ENCODE measurements around the gene CSMD2.

CSMD2 gene

GRCh38 chr1:33586106-33586505, 578.9 kb downstream of the CSMD2 start:
- TF ChIP-seq EZH2 (IDR thresholded peaks at IDR 0.05; ENCODE audit: borderline replicate concordance, low read depth, low read length, severe bottlenecking) = no peak
- no peak for TF ChIP-seq CTCF (IDR thresholded peaks at IDR 0.05; ENCODE audit: borderline replicate concordance, extremely low read depth, low read length, poor library complexity, severe bottlenecking)
- Histone ChIP-seq H3K4me1 (ENCODE audit: insufficient read depth, low read length) (no peaks in the 10 kb centered on the region), H3K36me3 (ENCODE audit: insufficient read depth, low read length) (no peaks in the 10 kb centered on the region), H3K27me3 (ENCODE audit: insufficient read depth, low read length, poor library complexity) (peaks cover 9% of the 10 kb centered on the region), H3K4me2 (ENCODE audit: insufficient read depth, low read length) (no peak overlapping the region), H3K27ac (ENCODE audit: low read length) (no peak overlapping the region), H3K9ac (ENCODE audit: low read depth, low read length) (no peak overlapping the region), H3K4me3 (ENCODE audit: low read depth in 1 of 2, low read length in 2 of 2) (no peak overlapping the region), H2AFZ (ENCODE audit: low read depth, low read length) (no peak overlapping the region), H3K9me3 (ENCODE audit: insufficient read depth, low read length, severe bottlenecking) (no peaks in the 10 kb centered on the region), H3K79me2 (ENCODE audit: insufficient read depth, low read length) (no peaks in the 10 kb centered on the region), H4K20me1 (ENCODE audit: insufficient read depth, low read length) (no peaks in the 10 kb centered on the region; the same call in 1 of the 2 replicates)
- DNase-seq = no peak
- no peak for ATAC-seq (ENCODE audit: insufficient read depth, low read depth)

GRCh38 chr1:33583567-33583966, 581.5 kb downstream of the CSMD2 start:
- no peak overlapping the region for H3K27ac ChIP-seq (ENCODE audit: low read length)
- no peaks in the 10 kb centered on the region for H3K79me2 ChIP-seq (ENCODE audit: insufficient read depth, low read length)
- H2AFZ ChIP-seq (ENCODE audit: low read depth, low read length) = no peak overlapping the region
- no peak overlapping the region for H3K4me3 ChIP-seq (ENCODE audit: low read depth in 1 of 2, low read length in 2 of 2)
- no peak for DNase-seq
- H4K20me1 ChIP-seq (ENCODE audit: insufficient read depth, low read length) = no peaks in the 10 kb centered on the region; the same call in 1 of the 2 replicates
- no peak for ATAC-seq (ENCODE audit: insufficient read depth, low read depth)
- H3K36me3 ChIP-seq (ENCODE audit: insufficient read depth, low read length) = no peaks in the 10 kb centered on the region
- no peak for TF ChIP-seq CTCF (IDR thresholded peaks at IDR 0.05; ENCODE audit: borderline replicate concordance, extremely low read depth, low read length, poor library complexity, severe bottlenecking)
- TF ChIP-seq EZH2 (IDR thresholded peaks at IDR 0.05; ENCODE audit: borderline replicate concordance, low read depth, low read length, severe bottlenecking) = no peak
- peaks cover 16% of the 10 kb centered on the region for H3K27me3 ChIP-seq (ENCODE audit: insufficient read depth, low read length, poor library complexity)
- H3K9ac ChIP-seq (ENCODE audit: low read depth, low read length) = no peak overlapping the region
- no peaks in the 10 kb centered on the region for H3K4me1 ChIP-seq (ENCODE audit: insufficient read depth, low read length)
- no peaks in the 10 kb centered on the region for H3K9me3 ChIP-seq (ENCODE audit: insufficient read depth, low read length, severe bottlenecking)
- H3K4me2 ChIP-seq (ENCODE audit: insufficient read depth, low read length) = no peak overlapping the region

- H3K9ac ChIP-seq (ENCODE audit: low read depth, low read length) = no peak overlapping the region
- no peak overlapping the region for H2AFZ ChIP-seq (ENCODE audit: low read depth, low read length)
- no peaks in the 10 kb centered on the region for H3K79me2 ChIP-seq (ENCODE audit: insufficient read depth, low read length)
- DNase-seq (no peak), ATAC-seq (ENCODE audit: insufficient read depth, low read depth) (no peak)
- H3K9me3 ChIP-seq (ENCODE audit: insufficient read depth, low read length, severe bottlenecking) = no peaks in the 10 kb centered on the region
- H3K36me3 ChIP-seq (ENCODE audit: insufficient read depth, low read length) = no peaks in the 10 kb centered on the region
- no peaks in the 10 kb centered on the region for H4K20me1 ChIP-seq (ENCODE audit: insufficient read depth, low read length)
- peaks cover 16% of the 10 kb centered on the region for H3K27me3 ChIP-seq (ENCODE audit: insufficient read depth, low read length, poor library complexity)
- TF ChIP-seq EZH2 (IDR thresholded peaks at IDR 0.05; ENCODE audit: borderline replicate concordance, low read depth, low read length, severe bottlenecking) (no peak), CTCF (IDR thresholded peaks at IDR 0.05; ENCODE audit: borderline replicate concordance, extremely low read depth, low read length, poor library complexity, severe bottlenecking) (no peak)
- no peak overlapping the region for H3K4me2 ChIP-seq (ENCODE audit: insufficient read depth, low read length)
- no peaks in the 10 kb centered on the region for H3K4me1 ChIP-seq (ENCODE audit: insufficient read depth, low read length)
- no peak overlapping the region for H3K27ac ChIP-seq (ENCODE audit: low read length)
- H3K4me3 ChIP-seq (ENCODE audit: low read depth in 1 of 2, low read length in 2 of 2) = no peak overlapping the region
Measured at GRCh38 chr1:33578557-33579448, 586.2 kb downstream of the CSMD2 start.
